ENCODE data around the gene FIBP.
"Not testable (repeated sequence)": the region's sequence is repeated elsewhere in the genome, so short reads cannot be mapped to it uniquely, and the experiment has no call there.

GRCh38 chr11:65892137-65892540 lies 3.9 kb upstream of the FIBP start:
- TF ChIP-seq POLR2A (IDR thresholded peaks at IDR 0.05; ENCODE audit: low read depth, low read length); TAF1 (IDR thresholded peaks at IDR 0.05; ENCODE audit: borderline replicate concordance, low read depth, low read length): not testable (repeated sequence)

Data from GM12892 (cell line).